ENCODE measurements around the gene FBXW8.

DNA sequence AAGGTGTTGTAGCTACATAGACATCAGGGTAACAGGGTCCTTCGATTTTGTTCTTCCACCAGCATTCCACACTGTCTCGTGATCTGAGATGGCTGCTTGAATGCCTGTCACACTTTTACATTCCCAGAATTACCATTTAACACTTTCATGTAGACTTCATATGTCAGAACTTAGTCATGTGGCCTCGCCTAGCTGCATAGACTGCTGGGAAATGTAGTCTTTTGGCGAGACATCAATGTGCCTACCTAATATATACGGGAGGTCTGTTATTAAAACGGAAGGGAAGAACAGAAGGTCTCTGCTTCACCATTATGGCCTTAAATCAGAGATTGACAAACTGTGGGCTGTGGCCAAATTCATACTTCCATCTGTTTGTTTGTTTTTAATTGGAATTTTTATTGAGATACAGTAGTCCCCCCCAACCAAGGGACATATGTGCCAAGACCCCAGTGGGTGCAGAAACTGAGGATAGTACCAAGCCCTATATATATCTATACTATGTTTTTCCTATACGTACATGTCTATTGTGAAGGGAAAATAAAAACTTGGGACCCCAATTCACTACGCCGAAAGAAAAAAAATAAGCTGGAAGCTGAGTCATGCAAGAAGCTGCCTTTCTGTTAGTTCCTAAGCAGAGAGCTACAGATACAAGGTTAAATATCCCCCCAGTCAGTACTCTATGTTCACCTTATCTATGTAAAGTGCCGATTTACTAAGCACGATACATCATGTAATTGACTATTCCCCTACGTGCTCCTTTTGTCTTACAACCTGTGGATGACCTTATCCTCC is 18.2 kb upstream of the FBXW8 start:
- TF ChIP-seq, protein P1, sequence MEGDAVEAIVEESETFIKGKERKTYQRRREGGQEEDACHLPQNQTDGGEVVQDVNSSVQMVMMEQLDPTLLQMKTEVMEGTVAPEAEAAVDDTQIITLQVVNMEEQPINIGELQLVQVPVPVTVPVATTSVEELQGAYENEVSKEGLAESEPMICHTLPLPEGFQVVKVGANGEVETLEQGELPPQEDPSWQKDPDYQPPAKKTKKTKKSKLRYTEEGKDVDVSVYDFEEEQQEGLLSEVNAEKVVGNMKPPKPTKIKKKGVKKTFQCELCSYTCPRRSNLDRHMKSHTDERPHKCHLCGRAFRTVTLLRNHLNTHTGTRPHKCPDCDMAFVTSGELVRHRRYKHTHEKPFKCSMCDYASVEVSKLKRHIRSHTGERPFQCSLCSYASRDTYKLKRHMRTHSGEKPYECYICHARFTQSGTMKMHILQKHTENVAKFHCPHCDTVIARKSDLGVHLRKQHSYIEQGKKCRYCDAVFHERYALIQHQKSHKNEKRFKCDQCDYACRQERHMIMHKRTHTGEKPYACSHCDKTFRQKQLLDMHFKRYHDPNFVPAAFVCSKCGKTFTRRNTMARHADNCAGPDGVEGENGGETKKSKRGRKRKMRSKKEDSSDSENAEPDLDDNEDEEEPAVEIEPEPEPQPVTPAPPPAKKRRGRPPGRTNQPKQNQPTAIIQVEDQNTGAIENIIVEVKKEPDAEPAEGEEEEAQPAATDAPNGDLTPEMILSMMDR (conservative IDR thresholded peaks at IDR 0.05) = no peak
- TF ChIP-seq ZFX (IDR thresholded peaks at IDR 0.05) = no peak
